HepG2 (cell line): ENCODE results near the gene CDC42EP3. TPM values are rescaled to one million over a fixed set of nuclear protein-coding genes. Genes with fewer than 3 reads are reported as not detected.

Source experiments
- ATAC-seq: fragments of 200-7000 bp; cut with Tn5 transposase; 3 replicates; pipeline ENCODE4 v1.9.1; 2020; ENCODE audit warnings: mild to moderate bottlenecking, moderate library complexity
- BruUV-seq: library from RNA; stranded (reverse); fragments of 400-500 nt; replicated peaks from 2 replicates; lab custom pipeline; 2021; lab: Mats Ljungman, UMichigan
- CTCF ChIA-PET: fragments of 300-600 bp; formaldehyde crosslinking; extraction: SDS; loops from one replicate; lab custom pipeline; 2021; ENCODE audit warnings: low total read pairs, inconsistent platforms, low intra/inter-chr PET ratio; lab: Yijun Ruan, JAX
- POLR2A ChIA-PET: fragments of 350-600 bp; sonication (Branson Sonifier 250); formaldehyde crosslinking; loops from one replicate; lab custom pipeline; 2020; ENCODE audit warnings: antibody characterized with exemption, inconsistent platforms; lab: Yijun Ruan, JAX
- DNase-seq: peaks from one replicate; pipeline ENCODE4 v3.0.0-alpha.2; 2015; ENCODE audit warnings: low spot score
- FAIRE-seq: peaks from 3 replicates; lab custom pipeline; 2011; peaks lifted over from hg19 to GRCh38; lab: Jason Lieb, UNC
- H2AFZ ChIP-seq: one replicate; pipeline ENCODE4 v1.6.1; 2011; ENCODE audit warnings: low read length, inconsistent platforms
- H3K27ac ChIP-seq: fragments of 300-600 bp; 3 replicates; pipeline ENCODE4 v1.8.0; 2011; ENCODE audit warnings: mixed run types, mild to moderate bottlenecking, mixed read lengths, low read length, inconsistent platforms; ENCODE audit not compliant: insufficient read depth; ENCODE audit errors: extremely low read length
- H3K27me3 ChIP-seq, 2 experiments: fragments of 200-600 bp in 1 of 2; 2 replicates in 1 of 2; 3 replicates in 1 of 2; pipeline versions ENCODE4 v1.6.0 to v1.8.0; 2011; ENCODE audit warnings: low read length in 2 of 2, mild to moderate bottlenecking in 2 of 2, moderate library complexity in 2 of 2, inconsistent platforms in 1 of 2; ENCODE audit not compliant: insufficient read depth in 2 of 2, control insufficient read depth in 1 of 2
- H3K36me3 ChIP-seq, 2 experiments: fragments of 200-600 bp in 1 of 2; replicated peaks in 1 of 2; 2 replicates in 1 of 2; 3 replicates in 1 of 2; pipeline versions ENCODE4 v1.5.1 to v1.8.0; 2011; ENCODE audit warnings: low read length in 2 of 2, inconsistent platforms in 1 of 2; ENCODE audit not compliant: insufficient read depth in 2 of 2, control insufficient read depth in 1 of 2
- H3K4me1 ChIP-seq: 2 replicates; pipeline ENCODE4 v1.5.1; 2012; ENCODE audit warnings: low read length, inconsistent platforms; ENCODE audit not compliant: insufficient read depth
- H3K4me2 ChIP-seq: 2 replicates; pipeline ENCODE4 v1.6.0; 2011; ENCODE audit warnings: low read depth, low read length, inconsistent platforms
- H3K4me3 ChIP-seq, 3 experiments: fragments of 200-600 bp in 1 of 3; sonication (generic), shearing (Covaris generic) in 1 of 3; replicated peaks in 1 of 3; 2 replicates each; pipeline ENCODE4 v1.5.1; 2011 to 2016; ENCODE audit warnings: low read length in 3 of 3, inconsistent platforms in 2 of 3, low read depth in 2 of 3, mild to moderate bottlenecking in 2 of 3, control low read depth in 1 of 3, mixed read lengths in 1 of 3; ENCODE audit not compliant: insufficient read depth in 1 of 3
- H3K79me2 ChIP-seq: one replicate; pipeline ENCODE4 v1.6.1; 2011; ENCODE audit warnings: low read length, inconsistent platforms; ENCODE audit not compliant: insufficient read depth
- H3K9ac ChIP-seq: 2 replicates; pipeline ENCODE4 v1.6.0; 2011; ENCODE audit warnings: mild to moderate bottlenecking, low read depth, low read length, inconsistent platforms; ENCODE audit not compliant: insufficient read depth
- H3K9me3 ChIP-seq: 2 replicates; pipeline ENCODE4 v1.5.1; 2012; ENCODE audit warnings: mild to moderate bottlenecking, low read length
- H4K20me1 ChIP-seq: 2 replicates; pipeline ENCODE4 v1.6.0; 2011; ENCODE audit warnings: inconsistent platforms, mild to moderate bottlenecking, low read length, moderate library complexity; ENCODE audit not compliant: insufficient read depth
- ASH2L ChIP-seq: fragments of 300-600, 200-600 bp; sonication (generic); IDR thresholded peaks from 2 replicates; pipeline ENCODE4 v1.7.0; 2017; ENCODE audit warnings: low read depth, mild to moderate bottlenecking, moderate library complexity, mixed read lengths, low read length; ENCODE audit not compliant: insufficient read length
- HHEX ChIP-seq: IDR thresholded peaks from 2 replicates; pipeline ENCODE4 v1.6.1; 2016; ENCODE audit warnings: control low read depth
- HIVEP1 ChIP-seq: sonication (generic); formaldehyde crosslinking; IDR thresholded peaks from 2 replicates; pipeline ENCODE4 v1.4.0; 2020; ENCODE audit warnings: mild to moderate bottlenecking, missing genetic modification reagents
- MATR3 ChIP-seq: sonication (generic); formaldehyde crosslinking; IDR thresholded peaks from 2 replicates; pipeline ENCODE4 v1.4.0; 2020; ENCODE audit warnings: missing genetic modification reagents
- MXD4 ChIP-seq: IDR thresholded peaks from 2 replicates; pipeline ENCODE4 v1.6.1; 2016; ENCODE audit warnings: mild to moderate bottlenecking, missing biosample characterization, missing genetic modification reagents
- NFATC3 ChIP-seq: sonication (generic); formaldehyde crosslinking; IDR thresholded peaks from 2 replicates; pipeline ENCODE4 v1.5.1; 2020; ENCODE audit warnings: mild to moderate bottlenecking, missing genetic modification reagents
- SP2 ChIP-seq: sonication (generic); formaldehyde crosslinking; IDR thresholded peaks from 2 replicates; pipeline ENCODE4 v1.5.1; 2020; ENCODE audit warnings: mild to moderate bottlenecking, missing genetic modification reagents
- SRSF4 ChIP-seq: fragments of 200-400 bp; formaldehyde crosslinking; IDR thresholded peaks from one replicate; pipeline ENCODE4 v1.6.1; 2018; ENCODE audit warnings: mild to moderate bottlenecking, low read depth, low read length, moderate library complexity; ENCODE audit not compliant: poor library complexity, severe bottlenecking
- ZBTB25 ChIP-seq: IDR thresholded peaks from 2 replicates; pipeline ENCODE4 v1.6.1; 2018; ENCODE audit warnings: missing genetic modification reagents
- ZNF12 ChIP-seq: sonication (generic); formaldehyde crosslinking; IDR thresholded peaks from 2 replicates; pipeline ENCODE4 v1.5.0; 2020; ENCODE audit warnings: missing genetic modification reagents
- ZNF232 ChIP-seq: sonication (generic); formaldehyde crosslinking; IDR thresholded peaks from 2 replicates; pipeline ENCODE4 v1.4.0; 2020; ENCODE audit warnings: missing genetic modification reagents, borderline replicate concordance
- WGBS: methylation state at CpG from one replicate; pipeline ENCODE4 v1.1.6; 2017; ENCODE audit warnings: low lambda C conversion rate; 5-methylcytosine and 5-hydroxymethylcytosine counted together
- in situ Hi-C: cut with HindIII; loops from 2 replicates; pipeline ENCODE4 v1.10.0; 2017; ENCODE audit warnings: low pct_unique_long_range_greater_than_20kb; ENCODE audit not compliant: extremely low pct_ligation_motif_present
- intact Hi-C: fragments of 100-400 bp; cut with micrococcal nuclease; formaldehyde crosslinking; loops from one replicate; pipeline ENCODE4 v1.10.0; 2022; ENCODE audit not compliant: unreplicated experiment
- polyA plus RNA-seq, 8 experiments: library from polyadenylated mRNA; depleted of rRNA in 3 of 8; stranded (reverse) in 7 of 8; unstranded in 1 of 8; fragments of >200 nt; fragmentation: Illumina TruSeq in 4 of 8; extraction: Trizol in 4 of 8; gene quantifications; 2 replicates each; pipeline versions ENCODE4 v1.2.1 to v1.2.3, GENCODE V29; 2011 to 2016; ENCODE audit warnings: low read depth in 4 of 8, missing spikeins in 1 of 8, mixed read lengths in 1 of 8; ENCODE audit not compliant: insufficient read depth in 1 of 8
- total RNA-seq, 5 experiments: library from RNA; depleted of rRNA; stranded (reverse); fragments of >200 nt; fragmentation: Illumina TruSeq; extraction: Trizol; gene quantifications; 2 replicates each; pipeline ENCODE4 v1.2.3, GENCODE V29; 2016; ENCODE audit warnings: low read depth in 1 of 5
- TF ChIP-seq, protein P1 (sequence below): IDR thresholded peaks from 2 replicates; pipeline ENCODE4 v1.6.1; 2016; ENCODE audit warnings: missing compliant biosample characterization, missing genetic modification reagents, borderline replicate concordance
- TF ChIP-seq, protein P2 (sequence below): IDR thresholded peaks from 2 replicates; pipeline ENCODE4 v1.6.1; 2016; ENCODE audit warnings: low read depth, borderline replicate concordance
- TF ChIP-seq, protein P3 (sequence below): sonication (generic); formaldehyde crosslinking; IDR thresholded peaks from 2 replicates; pipeline ENCODE4 v1.5.0; 2020; ENCODE audit warnings: mild to moderate bottlenecking, missing genetic modification reagents, moderate library complexity
- TF ChIP-seq, protein P4 (sequence below): sonication (generic); formaldehyde crosslinking; IDR thresholded peaks from 2 replicates; pipeline ENCODE4 v1.9.0; 2021; ENCODE audit warnings: mild to moderate bottlenecking, missing genetic modification reagents

Gene CDC42EP3
- total and polyA plus RNA-seq, 2 of the 13 experiments (the other 11 are each of a cell fraction or from before 2014, with no cell fraction given): 0.01 TPM; not detected in 1

DNA sequence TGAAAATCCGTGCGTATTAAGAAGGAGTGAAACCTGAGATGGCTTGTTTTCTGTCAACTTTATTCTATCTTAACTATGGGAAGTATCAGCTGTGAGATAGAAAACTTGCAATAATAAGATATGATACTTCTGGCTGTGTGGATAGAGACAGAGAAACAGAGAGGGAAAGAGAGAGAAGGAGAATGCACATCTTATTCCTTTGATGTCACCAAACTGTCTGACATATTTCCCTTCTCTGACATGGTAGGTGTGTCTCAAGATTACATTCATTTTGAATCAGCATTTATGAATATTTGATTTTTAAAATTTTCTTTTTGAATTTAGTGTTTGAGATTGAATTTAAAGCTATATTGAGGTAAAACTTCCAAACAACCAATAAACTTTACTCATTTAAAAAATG, 69.4 kb downstream of the CDC42EP3 start:
- H3K36me3 ChIP-seq: no peaks in the 10 kb centered on the region
- BruUV-seq: no TSS peak
- no peaks in the 10 kb centered on the region for H4K20me1 ChIP-seq
- DNase-seq: no peak
- no peak overlapping the region for H2AFZ ChIP-seq
- H3K4me1 ChIP-seq: no peaks in the 10 kb centered on the region
- H3K27ac ChIP-seq: no peak overlapping the region
- no peaks in the 10 kb centered on the region for H3K27me3 ChIP-seq
- ChIA-PET CTCF (no interaction called here), POLR2A (no interaction called here)
- H3K9me3 ChIP-seq: no peaks in the 10 kb centered on the region
- FAIRE-seq: no peak
- in situ Hi-C loops (no loop called here), intact Hi-C loops (no loop called here)
- H3K9ac ChIP-seq: no peak overlapping the region
- 2% methylated on average over 2 of the region's 2 CpGs for WGBS
- H3K79me2 ChIP-seq: no peaks in the 10 kb centered on the region
- H3K4me3 ChIP-seq: no peak overlapping the region
- ATAC-seq: no peak
- H3K4me2 ChIP-seq: no peak overlapping the region
- TF ChIP-seq ZNF232 (CRISPR knock-in tag): no peak
- no peak for TF ChIP-seq ZNF12
- TF ChIP-seq, protein P1, sequence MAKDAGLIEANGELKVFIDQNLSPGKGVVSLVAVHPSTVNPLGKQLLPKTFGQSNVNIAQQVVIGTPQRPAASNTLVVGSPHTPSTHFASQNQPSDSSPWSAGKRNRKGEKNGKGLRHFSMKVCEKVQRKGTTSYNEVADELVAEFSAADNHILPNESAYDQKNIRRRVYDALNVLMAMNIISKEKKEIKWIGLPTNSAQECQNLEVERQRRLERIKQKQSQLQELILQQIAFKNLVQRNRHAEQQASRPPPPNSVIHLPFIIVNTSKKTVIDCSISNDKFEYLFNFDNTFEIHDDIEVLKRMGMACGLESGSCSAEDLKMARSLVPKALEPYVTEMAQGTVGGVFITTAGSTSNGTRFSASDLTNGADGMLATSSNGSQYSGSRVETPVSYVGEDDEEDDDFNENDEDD (CRISPR knock-in tag): no peak
- TF ChIP-seq, protein P2, sequence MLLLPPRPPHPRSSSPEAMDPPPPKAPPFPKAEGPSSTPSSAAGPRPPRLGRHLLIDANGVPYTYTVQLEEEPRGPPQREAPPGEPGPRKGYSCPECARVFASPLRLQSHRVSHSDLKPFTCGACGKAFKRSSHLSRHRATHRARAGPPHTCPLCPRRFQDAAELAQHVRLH (CRISPR knock-in tag): no peak
- no peak for TF ChIP-seq SP2 (CRISPR knock-in tag)
- no peak for TF ChIP-seq ZBTB25 (CRISPR knock-in tag)
- no peak for TF ChIP-seq SRSF4
- no peak for TF ChIP-seq MATR3
- no peak for TF ChIP-seq ASH2L
- TF ChIP-seq HIVEP1 (CRISPR knock-in tag): no peak
- TF ChIP-seq, protein P3, sequence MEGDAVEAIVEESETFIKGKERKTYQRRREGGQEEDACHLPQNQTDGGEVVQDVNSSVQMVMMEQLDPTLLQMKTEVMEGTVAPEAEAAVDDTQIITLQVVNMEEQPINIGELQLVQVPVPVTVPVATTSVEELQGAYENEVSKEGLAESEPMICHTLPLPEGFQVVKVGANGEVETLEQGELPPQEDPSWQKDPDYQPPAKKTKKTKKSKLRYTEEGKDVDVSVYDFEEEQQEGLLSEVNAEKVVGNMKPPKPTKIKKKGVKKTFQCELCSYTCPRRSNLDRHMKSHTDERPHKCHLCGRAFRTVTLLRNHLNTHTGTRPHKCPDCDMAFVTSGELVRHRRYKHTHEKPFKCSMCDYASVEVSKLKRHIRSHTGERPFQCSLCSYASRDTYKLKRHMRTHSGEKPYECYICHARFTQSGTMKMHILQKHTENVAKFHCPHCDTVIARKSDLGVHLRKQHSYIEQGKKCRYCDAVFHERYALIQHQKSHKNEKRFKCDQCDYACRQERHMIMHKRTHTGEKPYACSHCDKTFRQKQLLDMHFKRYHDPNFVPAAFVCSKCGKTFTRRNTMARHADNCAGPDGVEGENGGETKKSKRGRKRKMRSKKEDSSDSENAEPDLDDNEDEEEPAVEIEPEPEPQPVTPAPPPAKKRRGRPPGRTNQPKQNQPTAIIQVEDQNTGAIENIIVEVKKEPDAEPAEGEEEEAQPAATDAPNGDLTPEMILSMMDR: no peak
- TF ChIP-seq HHEX (CRISPR knock-in tag): no peak
- TF ChIP-seq, protein P4, sequence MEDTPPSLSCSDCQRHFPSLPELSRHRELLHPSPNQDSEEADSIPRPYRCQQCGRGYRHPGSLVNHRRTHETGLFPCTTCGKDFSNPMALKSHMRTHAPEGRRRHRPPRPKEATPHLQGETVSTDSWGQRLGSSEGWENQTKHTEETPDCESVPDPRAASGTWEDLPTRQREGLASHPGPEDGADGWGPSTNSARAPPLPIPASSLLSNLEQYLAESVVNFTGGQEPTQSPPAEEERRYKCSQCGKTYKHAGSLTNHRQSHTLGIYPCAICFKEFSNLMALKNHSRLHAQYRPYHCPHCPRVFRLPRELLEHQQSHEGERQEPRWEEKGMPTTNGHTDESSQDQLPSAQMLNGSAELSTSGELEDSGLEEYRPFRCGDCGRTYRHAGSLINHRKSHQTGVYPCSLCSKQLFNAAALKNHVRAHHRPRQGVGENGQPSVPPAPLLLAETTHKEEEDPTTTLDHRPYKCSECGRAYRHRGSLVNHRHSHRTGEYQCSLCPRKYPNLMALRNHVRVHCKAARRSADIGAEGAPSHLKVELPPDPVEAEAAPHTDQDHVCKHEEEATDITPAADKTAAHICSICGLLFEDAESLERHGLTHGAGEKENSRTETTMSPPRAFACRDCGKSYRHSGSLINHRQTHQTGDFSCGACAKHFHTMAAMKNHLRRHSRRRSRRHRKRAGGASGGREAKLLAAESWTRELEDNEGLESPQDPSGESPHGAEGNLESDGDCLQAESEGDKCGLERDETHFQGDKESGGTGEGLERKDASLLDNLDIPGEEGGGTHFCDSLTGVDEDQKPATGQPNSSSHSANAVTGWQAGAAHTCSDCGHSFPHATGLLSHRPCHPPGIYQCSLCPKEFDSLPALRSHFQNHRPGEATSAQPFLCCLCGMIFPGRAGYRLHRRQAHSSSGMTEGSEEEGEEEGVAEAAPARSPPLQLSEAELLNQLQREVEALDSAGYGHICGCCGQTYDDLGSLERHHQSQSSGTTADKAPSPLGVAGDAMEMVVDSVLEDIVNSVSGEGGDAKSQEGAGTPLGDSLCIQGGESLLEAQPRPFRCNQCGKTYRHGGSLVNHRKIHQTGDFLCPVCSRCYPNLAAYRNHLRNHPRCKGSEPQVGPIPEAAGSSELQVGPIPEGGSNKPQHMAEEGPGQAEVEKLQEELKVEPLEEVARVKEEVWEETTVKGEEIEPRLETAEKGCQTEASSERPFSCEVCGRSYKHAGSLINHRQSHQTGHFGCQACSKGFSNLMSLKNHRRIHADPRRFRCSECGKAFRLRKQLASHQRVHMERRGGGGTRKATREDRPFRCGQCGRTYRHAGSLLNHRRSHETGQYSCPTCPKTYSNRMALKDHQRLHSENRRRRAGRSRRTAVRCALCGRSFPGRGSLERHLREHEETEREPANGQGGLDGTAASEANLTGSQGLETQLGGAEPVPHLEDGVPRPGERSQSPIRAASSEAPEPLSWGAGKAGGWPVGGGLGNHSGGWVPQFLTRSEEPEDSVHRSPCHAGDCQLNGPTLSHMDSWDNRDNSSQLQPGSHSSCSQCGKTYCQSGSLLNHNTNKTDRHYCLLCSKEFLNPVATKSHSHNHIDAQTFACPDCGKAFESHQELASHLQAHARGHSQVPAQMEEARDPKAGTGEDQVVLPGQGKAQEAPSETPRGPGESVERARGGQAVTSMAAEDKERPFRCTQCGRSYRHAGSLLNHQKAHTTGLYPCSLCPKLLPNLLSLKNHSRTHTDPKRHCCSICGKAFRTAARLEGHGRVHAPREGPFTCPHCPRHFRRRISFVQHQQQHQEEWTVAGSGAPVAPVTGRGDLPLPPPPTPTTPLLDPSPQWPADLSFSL (CRISPR knock-in tag): no peak
- no peak for TF ChIP-seq NFATC3 (CRISPR knock-in tag)
- no peak for TF ChIP-seq MXD4 (CRISPR knock-in tag)
